Hepatocyte (in vitro differentiated cells): ENCODE data around the gene ADRM1.

Experiments used
- CTCF ChIP-seq: fragments of 200-600 bp; sonication (generic); IDR thresholded peaks from 2 replicates; pipeline ENCODE4 v1.5.1; 2016; ENCODE audit warnings: antibody characterized with exemption, mild to moderate bottlenecking; ENCODE audit not compliant: poor library complexity
- EZH2 ChIP-seq: fragments of 200-600 bp; sonication (generic); IDR thresholded peaks from 2 replicates; pipeline ENCODE4 v1.6.1; 2016; ENCODE audit warnings: antibody characterized with exemption, mild to moderate bottlenecking, borderline replicate concordance

GRCh38 chr20:62354811-62355341, 52.1 kb downstream of the ADRM1 start:
- no peak for TF ChIP-seq CTCF
- no peak for TF ChIP-seq EZH2
